ENCODE data around the gene RSPH1. TPM values are rescaled to one million over a fixed set of nuclear protein-coding genes. Genes with fewer than 3 reads are reported as not detected.

RSPH1 gene
- total RNA-seq, 1 experiment from 2014 or later = 2.6 TPM

DNA sequence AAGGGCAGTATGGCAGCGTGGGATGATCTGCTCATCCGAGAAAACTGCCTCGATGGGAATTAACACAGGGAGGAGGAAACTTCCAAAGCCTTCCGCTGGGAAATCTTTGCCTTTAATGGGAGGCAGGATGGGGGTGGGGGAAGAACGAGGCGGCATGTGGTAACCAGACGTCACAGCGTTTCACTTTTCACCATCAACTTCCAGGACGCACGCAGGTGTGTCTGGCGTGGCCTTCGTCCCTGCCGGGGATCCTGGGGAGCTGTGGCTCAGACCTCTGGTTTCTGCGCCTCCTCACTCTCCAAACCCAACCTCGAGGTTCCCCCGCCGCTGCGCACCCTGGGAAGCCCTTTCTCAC is 282 bp downstream of the RSPH1 start:
- in situ Hi-C loops (cut with HindIII; ENCODE audit: low pct_unique_long_range_greater_than_20kb, low sequenced_read_pairs) = no loop called here
- no peak for DNase-seq (ENCODE audit: low read depth)

DNA sequence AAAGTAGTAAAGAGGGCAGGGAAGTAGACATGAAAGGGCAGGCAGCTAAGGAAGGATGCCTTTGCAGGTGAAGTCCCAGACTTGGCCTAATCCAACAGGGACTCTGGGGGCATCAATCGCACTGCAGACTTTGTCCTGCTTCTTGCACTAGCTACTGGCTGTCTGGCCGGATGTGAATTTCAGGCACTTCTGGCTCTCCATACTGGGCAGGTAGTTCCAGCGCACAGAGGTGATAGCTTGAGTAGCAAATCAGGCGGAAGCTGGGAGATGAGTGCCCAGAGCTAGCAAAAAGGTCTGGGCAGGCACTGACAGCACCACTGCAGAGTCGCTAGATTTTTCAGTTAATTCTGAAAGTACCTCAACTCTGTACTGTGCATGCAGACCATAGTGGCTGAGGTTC is 997 bp downstream of the RSPH1 start:
- in situ Hi-C loops (cut with HindIII; ENCODE audit: low pct_unique_long_range_greater_than_20kb, low sequenced_read_pairs) = no loop called here
- no peak for DNase-seq (ENCODE audit: low read depth)

DNA sequence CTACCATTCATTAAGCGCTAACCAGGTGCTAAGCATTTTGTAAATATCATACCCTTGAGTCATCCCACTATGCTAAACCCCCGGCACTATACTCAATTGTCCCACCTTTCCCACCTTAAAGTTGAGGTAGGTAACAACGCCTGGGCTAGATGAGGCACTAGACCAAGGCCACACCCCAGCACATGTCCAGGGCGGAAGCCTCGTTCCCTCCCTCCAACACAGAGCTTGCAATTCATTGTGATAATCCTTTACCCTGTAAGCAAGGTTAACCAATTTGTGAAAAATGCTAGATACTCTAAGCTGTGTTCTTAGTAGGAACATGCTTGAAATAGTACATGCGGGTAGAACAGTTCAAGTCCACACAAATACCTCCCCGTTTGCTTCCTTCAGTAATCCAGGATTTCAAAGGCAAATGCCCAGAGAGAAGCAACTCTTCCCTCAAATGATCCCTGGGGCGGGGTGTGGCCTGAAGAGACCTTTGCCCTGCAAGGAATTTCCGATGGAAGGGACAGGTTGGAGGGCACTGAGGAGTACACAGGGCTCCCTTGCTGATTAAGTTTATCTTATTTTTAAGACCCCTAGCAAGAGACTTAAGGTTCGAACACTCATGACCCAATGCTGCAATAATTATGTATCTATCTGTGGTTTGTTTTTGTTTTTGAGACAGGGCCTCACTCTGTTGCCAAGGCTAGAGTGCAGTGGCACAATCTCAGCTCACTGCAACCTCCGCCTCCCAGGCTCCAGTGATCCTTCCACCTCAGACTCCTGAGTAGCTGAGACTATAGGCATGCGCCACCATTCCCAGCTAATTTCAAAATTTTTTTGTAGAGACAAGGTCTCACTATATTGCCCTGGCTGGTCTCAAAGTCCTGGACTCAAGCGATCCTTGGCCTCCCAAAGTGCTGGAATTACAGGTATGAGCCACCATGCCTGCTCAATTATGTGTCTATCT is 2.6 kb downstream of the RSPH1 start:
- no peak for DNase-seq (ENCODE audit: low read depth)
- in situ Hi-C loops (cut with HindIII; ENCODE audit: low pct_unique_long_range_greater_than_20kb, low sequenced_read_pairs) = no loop called here

GRCh38 chr21:42492201-42492600 is 3.8 kb downstream of the RSPH1 start:
- DNase-seq (ENCODE audit: low read depth) = no peak
- in situ Hi-C loops (cut with HindIII; ENCODE audit: low pct_unique_long_range_greater_than_20kb, low sequenced_read_pairs) = no loop called here

DNA sequence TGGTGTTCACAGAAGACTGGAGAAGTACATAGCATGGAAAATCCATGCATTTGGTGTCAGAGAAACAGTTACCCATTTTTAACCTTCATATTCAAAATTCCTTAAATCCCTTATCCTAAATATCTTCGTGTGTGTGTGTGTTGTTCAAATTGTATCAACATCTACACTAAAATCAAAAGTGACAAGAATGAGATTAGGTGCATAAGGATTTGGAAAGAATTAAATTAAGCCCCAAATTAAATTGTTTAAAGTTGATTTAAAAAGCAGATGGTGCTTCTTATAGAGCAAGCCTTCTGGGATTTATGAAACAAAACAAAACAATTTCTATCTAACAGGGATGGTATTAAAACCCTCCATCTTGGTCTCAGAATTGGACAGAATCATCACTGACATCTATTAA is 4.7 kb downstream of the RSPH1 start:
- in situ Hi-C loops (cut with HindIII; ENCODE audit: low pct_unique_long_range_greater_than_20kb, low sequenced_read_pairs) = no loop called here
- DNase-seq (ENCODE audit: low read depth) = no peak

DNA sequence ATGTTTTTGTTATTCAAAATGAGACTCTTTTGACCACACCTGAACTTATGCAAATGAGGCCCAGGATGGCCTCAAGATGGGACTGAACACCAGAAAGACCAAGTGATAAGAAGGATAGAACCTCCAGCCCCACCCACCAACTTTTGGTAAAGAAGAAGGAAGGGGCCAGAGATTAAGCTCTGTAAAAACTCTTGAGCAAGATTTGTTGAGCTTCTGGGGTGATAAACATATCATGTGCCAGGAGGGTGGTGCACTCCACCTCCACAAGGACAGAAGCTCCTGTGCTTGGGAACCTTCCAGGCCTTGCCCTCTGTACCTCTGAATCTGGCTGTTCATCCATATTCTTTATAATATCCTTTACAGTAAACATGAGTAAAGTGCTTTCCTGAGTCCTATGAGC is 5.3 kb downstream of the RSPH1 start:
- in situ Hi-C loops (cut with HindIII; ENCODE audit: low pct_unique_long_range_greater_than_20kb, low sequenced_read_pairs) = no loop called here
- DNase-seq (ENCODE audit: low read depth) = no peak

- DNase-seq (ENCODE audit: low read depth) = no peak
- in situ Hi-C loops (cut with HindIII; ENCODE audit: low pct_unique_long_range_greater_than_20kb, low sequenced_read_pairs) = no loop called here
Observed at GRCh38 chr21:42489991-42490390, 6.0 kb downstream of the RSPH1 start.

DNA sequence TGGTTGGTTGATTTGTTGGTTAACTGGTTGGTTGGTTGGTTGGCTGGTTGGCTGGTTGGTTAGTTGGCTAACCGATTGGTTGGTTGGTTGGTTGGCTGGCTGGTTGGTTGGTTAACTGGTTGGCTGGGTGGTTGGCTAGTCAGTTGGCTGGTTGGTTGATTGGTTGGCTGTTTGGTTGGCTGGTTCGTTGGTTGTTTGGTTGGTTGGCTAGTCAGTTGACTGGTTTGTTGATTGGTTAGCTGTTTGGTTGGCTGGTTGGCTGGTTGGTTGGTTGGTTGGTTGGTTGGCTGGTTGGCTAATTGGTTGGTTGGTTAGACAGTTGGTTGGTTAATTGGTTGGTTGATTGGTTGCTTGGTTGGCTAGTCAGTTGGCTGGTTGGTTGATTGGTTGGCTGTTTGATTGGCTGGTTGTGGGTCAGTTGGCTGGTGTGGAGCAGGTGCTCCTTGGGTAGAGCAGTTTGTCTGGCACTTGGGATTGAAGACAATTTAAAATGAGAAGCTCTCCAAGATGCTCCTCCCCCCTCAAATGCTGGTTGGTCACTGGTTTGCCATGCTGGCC is 6.9 kb downstream of the RSPH1 start:
- DNase-seq (ENCODE audit: low read depth) = no peak
- in situ Hi-C loops (cut with HindIII; ENCODE audit: low pct_unique_long_range_greater_than_20kb, low sequenced_read_pairs) = no loop called here

- in situ Hi-C loops (cut with HindIII; ENCODE audit: low pct_unique_long_range_greater_than_20kb, low sequenced_read_pairs) = no loop called here
- no peak for DNase-seq (ENCODE audit: low read depth)
Observed at GRCh38 chr21:42486531-42486930, 9.5 kb downstream of the RSPH1 start.

GRCh38 chr21:42486072-42486471 is 10.0 kb downstream of the RSPH1 start:
- DNase-seq (ENCODE audit: low read depth) = no peak
- in situ Hi-C loops (cut with HindIII; ENCODE audit: low pct_unique_long_range_greater_than_20kb, low sequenced_read_pairs) = no loop called here

DNA sequence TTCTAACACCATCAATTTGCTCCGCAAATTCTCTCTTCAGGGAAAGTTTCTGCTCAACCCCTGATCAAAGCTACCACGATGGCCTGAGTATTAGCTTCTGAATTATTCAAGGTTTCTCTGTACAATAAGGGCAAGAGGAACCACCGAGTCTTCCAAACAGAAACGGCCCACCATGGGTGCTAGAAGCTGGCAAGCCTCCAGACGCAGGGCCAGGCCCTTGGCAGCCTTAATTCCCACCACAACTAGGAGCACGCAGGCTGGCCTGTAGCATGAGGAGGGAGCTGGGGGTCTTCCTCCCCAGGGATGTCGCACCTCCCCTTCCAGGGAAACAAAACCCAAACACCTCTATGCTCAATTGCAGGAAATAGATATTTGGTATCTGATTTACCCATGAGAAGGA is 11.1 kb downstream of the RSPH1 start:
- DNase-seq (ENCODE audit: low read depth) = no peak
- in situ Hi-C loops (cut with HindIII; ENCODE audit: low pct_unique_long_range_greater_than_20kb, low sequenced_read_pairs) = no loop called here

GRCh38 chr21:42481169-42481568 is 14.9 kb downstream of the RSPH1 start:
- in situ Hi-C loops (cut with HindIII; ENCODE audit: low pct_unique_long_range_greater_than_20kb, low sequenced_read_pairs) = no loop called here
- no peak for DNase-seq (ENCODE audit: low read depth)

GRCh38 chr21:42480736-42481135 is 15.3 kb downstream of the RSPH1 start:
- in situ Hi-C loops (cut with HindIII; ENCODE audit: low pct_unique_long_range_greater_than_20kb, low sequenced_read_pairs) = no loop called here

GRCh38 chr21:42479582-42479981 is 16.4 kb downstream of the RSPH1 start:
- DNase-seq (ENCODE audit: low read depth) = no peak

More at GRCh38 chr21:42480736-42481135, 15.3 kb downstream of the RSPH1 start:
- no peak for DNase-seq (ENCODE audit: low read depth)

GRCh38 chr21:42478504-42478903 is 17.5 kb downstream of the RSPH1 start:
- in situ Hi-C loops (cut with HindIII; ENCODE audit: low pct_unique_long_range_greater_than_20kb, low sequenced_read_pairs) = no loop called here
- DNase-seq (ENCODE audit: low read depth) = no peak

More at GRCh38 chr21:42479582-42479981, 16.4 kb downstream of the RSPH1 start:
- in situ Hi-C loops (cut with HindIII; ENCODE audit: low pct_unique_long_range_greater_than_20kb, low sequenced_read_pairs) = no loop called here

GRCh38 chr21:42476388-42477331 is 19.4 kb downstream of the RSPH1 start:
- in situ Hi-C loops (cut with HindIII; ENCODE audit: low pct_unique_long_range_greater_than_20kb, low sequenced_read_pairs) = no loop called here
- no peak for DNase-seq (ENCODE audit: low read depth)

DNA sequence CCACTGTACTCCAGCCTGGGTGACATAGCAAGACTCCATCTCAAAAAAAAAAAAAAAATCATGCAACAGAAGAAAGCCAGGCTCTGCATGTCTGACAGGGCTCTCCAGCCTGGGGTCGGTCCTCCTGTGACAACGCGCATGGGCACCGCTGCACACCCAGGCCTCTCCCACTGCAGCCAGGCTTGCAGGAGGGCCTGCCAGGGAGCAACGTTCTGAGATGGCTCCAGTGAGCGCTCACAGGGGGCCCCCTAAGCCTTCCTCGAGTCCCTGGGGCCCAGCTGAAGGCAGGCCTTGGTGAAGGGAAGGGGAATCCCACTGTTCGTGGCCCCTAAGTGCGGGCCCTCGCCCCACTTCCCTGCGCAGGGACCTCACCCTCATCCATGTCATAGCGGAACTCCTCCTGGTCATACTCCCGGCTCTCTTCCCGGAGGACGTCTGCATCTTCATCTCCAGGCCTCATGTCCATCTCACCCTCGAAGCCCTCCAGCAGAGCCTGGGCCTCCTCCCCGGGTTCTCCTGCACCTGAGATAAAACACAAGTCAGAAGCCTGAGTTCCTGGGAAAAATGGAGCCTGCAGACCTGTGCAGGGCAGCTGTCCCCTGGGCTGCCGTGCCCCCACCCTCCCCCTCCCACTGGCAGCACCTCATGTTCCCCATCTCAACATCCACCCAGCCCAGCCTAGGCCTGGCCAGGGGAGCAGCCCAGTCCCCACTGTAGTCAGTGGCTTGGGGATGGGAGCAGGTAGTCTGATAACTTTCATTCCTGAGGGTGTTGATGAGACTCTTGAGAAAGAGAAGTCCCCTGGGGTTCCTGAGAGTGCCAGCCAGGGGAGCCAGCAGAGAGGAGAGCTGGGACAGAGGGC is 20.3 kb downstream of the RSPH1 start:
- in situ Hi-C loops (cut with HindIII; ENCODE audit: low pct_unique_long_range_greater_than_20kb, low sequenced_read_pairs) = no loop called here
- no peak for DNase-seq (ENCODE audit: low read depth)

DNA sequence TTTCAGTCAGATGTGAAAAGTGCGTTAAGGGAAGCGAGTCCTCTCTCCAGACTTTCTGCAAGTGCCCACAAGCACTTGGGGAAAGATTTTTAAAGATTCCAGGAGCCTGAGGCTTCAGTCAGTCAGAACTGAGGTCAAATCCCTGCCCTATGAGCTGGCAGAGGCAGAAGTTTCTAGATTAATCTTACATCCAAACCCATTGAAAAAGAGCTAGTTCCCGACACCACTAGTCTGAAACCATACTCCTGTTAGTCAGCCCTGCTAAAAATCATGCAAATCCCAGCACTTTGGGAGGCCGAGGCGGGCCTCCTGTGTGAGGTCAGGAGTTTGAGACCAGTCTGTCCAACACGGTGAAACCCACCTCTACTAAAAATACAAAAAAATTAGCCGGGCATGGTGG is 21.0 kb downstream of the RSPH1 start:
- in situ Hi-C loops (cut with HindIII; ENCODE audit: low pct_unique_long_range_greater_than_20kb, low sequenced_read_pairs) = no loop called here
- DNase-seq (ENCODE audit: low read depth) = peak; percentile 20
